B cell (primary cell): ENCODE results near the gene USP49.

Experiments
- CTCF ChIP-seq: fragments of 200-600 bp; IDR thresholded peaks from one replicate; pipeline ENCODE4 v1.8.0; 2022; ENCODE audit warnings: antibody characterized with exemption, mild to moderate bottlenecking
- EZH2 ChIP-seq: IDR thresholded peaks from 2 replicates; pipeline ENCODE4 v1.6.1; 2012; ENCODE audit warnings: borderline replicate concordance, low read depth, mild to moderate bottlenecking, moderate library complexity, low read length; ENCODE audit not compliant: insufficient read depth, poor library complexity, severe bottlenecking

DNA sequence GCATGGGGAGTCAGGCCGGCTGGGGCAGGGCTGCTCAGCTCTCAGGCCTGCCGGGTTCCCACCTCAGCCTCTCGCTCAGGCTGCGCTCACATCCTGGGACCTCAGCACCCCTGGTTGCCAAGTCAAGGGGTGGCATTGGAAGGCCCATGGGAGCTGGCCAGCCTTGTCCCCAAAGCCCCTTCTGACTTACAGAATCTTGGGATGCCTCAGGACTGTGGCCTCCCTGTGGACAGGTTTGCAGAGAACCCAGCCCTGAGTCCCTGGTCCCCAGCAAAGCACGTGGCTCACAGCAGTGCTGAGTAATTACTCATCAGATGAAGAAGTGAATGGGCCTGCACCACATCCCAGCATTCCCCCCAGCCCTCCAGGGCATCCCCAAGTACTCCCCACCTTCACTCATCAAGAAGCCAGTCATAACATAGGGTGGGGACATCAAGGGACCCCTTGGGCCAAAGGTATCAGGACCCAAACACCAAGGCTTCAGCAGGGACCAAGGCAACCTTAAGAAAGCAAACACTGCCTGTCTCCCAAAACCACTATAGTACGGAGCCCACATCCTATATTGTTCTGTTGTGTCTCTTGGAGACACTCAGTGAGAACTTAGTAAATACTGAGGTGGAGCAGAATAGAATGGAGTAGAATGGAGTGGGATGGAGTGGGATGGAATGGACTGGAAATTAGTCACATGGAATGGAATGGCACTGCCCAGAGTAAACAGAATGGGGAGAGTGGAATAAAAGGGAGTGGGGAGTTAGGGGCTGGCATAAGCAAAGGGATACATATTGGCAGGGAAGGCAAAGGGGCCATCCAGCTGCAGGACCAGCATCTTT, 151.6 kb downstream of the USP49 start:
- TF ChIP-seq CTCF (no peak), EZH2 (no peak)
